AG04449 (cell line): Measurements from ENCODE around the gene APOL6.

Experiments used
- CTCF ChIA-PET: fragments of 350-600 bp; formaldehyde crosslinking; extraction: SDS; loops from one replicate; lab custom pipeline; 2021; ENCODE audit warnings: antibody characterized with exemption; lab: Yijun Ruan, JAX
- POLR2A ChIA-PET: fragments of 400-600, 350-600 bp; formaldehyde crosslinking; extraction: SDS; loops from one replicate; lab custom pipeline; 2020; ENCODE audit warnings: antibody characterized with exemption, inconsistent platforms; lab: Yijun Ruan, JAX
- DNase-seq: peaks from one replicate; pipeline ENCODE4 v3.0.0-alpha.2; 2010; ENCODE audit warnings: low read depth, low spot score
- H3K4me3 ChIP-seq: 2 replicates; pipeline ENCODE4 v1.5.1; 2011; ENCODE audit warnings: low read depth, mild to moderate bottlenecking, control low read depth, low read length
- CTCF ChIP-seq: IDR thresholded peaks from one replicate; pipeline ENCODE4 v1.5.1; 2011; ENCODE audit warnings: mild to moderate bottlenecking, moderate library complexity, low read length, control low read depth, inconsistent platforms; ENCODE audit not compliant: insufficient read depth; ENCODE audit errors: missing control alignments

Gene APOL6

GRCh38 chr22:35609761-35610160 is 38.5 kb upstream of the APOL6 start:
- CTCF ChIA-PET: interaction anchor here (1.0 to 2.2 kb wide), 4 partner anchors 12 to 515 kb away, joined by 3 to 14 read pairs (median 4); no protein-coding TSS in a partner anchor
- DNase-seq: no peak
- H3K4me3 ChIP-seq: no peak overlapping the region
- TF ChIP-seq CTCF: no peak
- POLR2A ChIA-PET: no interaction called here

- POLR2A ChIA-PET: no interaction called here
- CTCF ChIA-PET: interaction anchor here (0.7 to 2.2 kb wide), 5 partner anchors 11 to 514 kb away, joined by 3 to 14 read pairs (median 4); no protein-coding TSS in a partner anchor
- H3K4me3 ChIP-seq: no peak overlapping the region
- no peak for DNase-seq
- TF ChIP-seq CTCF: no peak
These were observed 37.5 kb upstream of the APOL6 start for GRCh38 chr22:35610741-35611140.

- CTCF ChIA-PET: interaction anchor here (0.7 to 2.2 kb wide), 6 partner anchors 10 to 261 kb away, joined by 3 to 14 read pairs (median 6); no protein-coding TSS in a partner anchor
- POLR2A ChIA-PET: interaction anchor here (0.6 kb wide), 1 partner anchor 215 kb away, joined by 3 read pairs; no protein-coding TSS in a partner anchor
- no peak for TF ChIP-seq CTCF
- no peak overlapping the region for H3K4me3 ChIP-seq
- DNase-seq: no peak
These were observed 36.9 kb upstream of the APOL6 start for GRCh38 chr22:35611200-35611890.

GRCh38 chr22:35611891-35612576 is 36.2 kb upstream of the APOL6 start:
- POLR2A ChIA-PET: interaction anchor here (0.6 kb wide), 1 partner anchor 215 kb away, joined by 3 read pairs; no protein-coding TSS in a partner anchor
- no peak for TF ChIP-seq CTCF
- DNase-seq: no peak
- H3K4me3 ChIP-seq: no peak overlapping the region
- CTCF ChIA-PET: interaction anchor here (1.0 to 2.1 kb wide), 4 partner anchors 9 to 181 kb away, joined by 3 to 13 read pairs (median 6); no protein-coding TSS in a partner anchor

GRCh38 chr22:35612903-35613302 is 35.3 kb upstream of the APOL6 start:
- no peak for DNase-seq
- CTCF ChIA-PET: interaction anchor here (1.5 to 2.1 kb wide), 3 partner anchors 9 to 183 kb away, joined by 6 to 13 read pairs (median 7); no protein-coding TSS in a partner anchor
- TF ChIP-seq CTCF: no peak
- H3K4me3 ChIP-seq: no peak overlapping the region
- POLR2A ChIA-PET: no interaction called here

- TF ChIP-seq CTCF: no peak
- no peak for DNase-seq
- ChIA-PET POLR2A (no interaction called here), CTCF (interaction anchor here (0.8 to 2.0 kb wide), 4 partner anchors 8 to 264 kb away, joined by 3 to 7 read pairs (median 3); no protein-coding TSS in a partner anchor)
- no peak overlapping the region for H3K4me3 ChIP-seq
These were observed 33.8 kb upstream of the APOL6 start for GRCh38 chr22:35614404-35614803.
